Transverse colon (tissue), 4 donors: Measurements from ENCODE around the gene PPAN.

Source experiments
- CTCF ChIP-seq, 5 experiments: fragments of 200-600 bp in 3 of 5; fragments of 450-650 bp in 2 of 5; sonication (generic) in 3 of 5; IDR thresholded peaks; 1 replicate in 2 of 5; 2 replicates in 3 of 5; pipeline ENCODE4 v1.5.1; 2016 to 2017; ENCODE audit warnings: antibody characterized with exemption in 5 of 5, inconsistent platforms in 3 of 5, mild to moderate bottlenecking in 2 of 5, moderate library complexity in 1 of 5
- POLR2AphosphoS5 ChIP-seq, 3 donors: sonication (generic); formaldehyde crosslinking; IDR thresholded peaks; one replicate each; pipeline ENCODE4 v1.6.1; 2016; ENCODE audit warnings: antibody characterized with exemption in 3 of 3

GRCh38 chr19:10095948-10096614, 10.1 kb upstream of the PPAN start:
- no peak for TF ChIP-seq CTCF (IDR thresholded peaks at IDR 0.05)
- peak; percentile 28 to 35 (median 34) for TF ChIP-seq POLR2AphosphoS5 (IDR thresholded peaks at IDR 0.05)
